Measurements from ENCODE around the gene PSMC4. TPM values are rescaled to one million over a fixed set of nuclear protein-coding genes. Genes with fewer than 3 reads are reported as not detected.
A peak's percentile ranks its signal among the peaks of the same experiment; 100 is the strongest.

The PSMC4 gene
- total and polyA plus RNA-seq, 2 experiments from 2014 or later = 85.4 to 94.7 TPM

- Histone ChIP-seq H3K4me2 (no peak overlapping the region), H3K9me3 (ENCODE audit: low read depth) (no peaks in the 10 kb centered on the region), H3K27ac (no peak overlapping the region), H4K20me1 (ENCODE audit: insufficient read depth, poor library complexity, severe bottlenecking) (no peaks in the 10 kb centered on the region), H3K79me2 (no peaks in the 10 kb centered on the region), H3K4me1 (ENCODE audit: insufficient read depth) (peaks cover 22% of the 10 kb centered on the region), H3K9me2 (replicated peaks; ENCODE audit: insufficient read depth) (no peaks in the 10 kb centered on the region), H2AFZ (no peak overlapping the region), H3K27me3 (no peaks in the 10 kb centered on the region), H3K4me3 (no peak overlapping the region), H3K36me3 (replicated peaks; ENCODE audit: insufficient read depth, low read depth) (no peaks in the 10 kb centered on the region)
- TF ChIP-seq EZH2 (IDR thresholded peaks at IDR 0.05; ENCODE audit: borderline replicate concordance) = no peak
- no peak for TF ChIP-seq CTCF (IDR thresholded peaks at IDR 0.05; ENCODE audit: poor library complexity)
- TF ChIP-seq EZH2phosphoT487 (IDR thresholded peaks at IDR 0.05; ENCODE audit: low read depth, severe bottlenecking, unreplicated experiment) = no peak
- WGBS (ENCODE audit: low lambda C conversion rate, missing lambda C conversion rate) = 92% methylated on average over 1 of the region's 1 CpG
- no peak for DNase-seq (ENCODE audit: low spot score)
Observed at GRCh38 chr19:39940221-39940833, 30.6 kb upstream of the PSMC4 start.

- Histone ChIP-seq H3K79me2 (no peaks in the 10 kb centered on the region), H3K27me3 (no peaks in the 10 kb centered on the region), H4K20me1 (ENCODE audit: insufficient read depth, poor library complexity, severe bottlenecking) (no peaks in the 10 kb centered on the region), H3K4me1 (ENCODE audit: insufficient read depth) (peaks cover 25% of the 10 kb centered on the region), H3K36me3 (replicated peaks; ENCODE audit: insufficient read depth, low read depth) (no peaks in the 10 kb centered on the region), H3K4me3 (no peak overlapping the region), H3K9me3 (ENCODE audit: low read depth) (no peaks in the 10 kb centered on the region), H3K4me2 (no peak overlapping the region), H3K27ac (peak overlapping the region; percentile 56), H3K9me2 (replicated peaks; ENCODE audit: insufficient read depth) (no peaks in the 10 kb centered on the region), H2AFZ (no peak overlapping the region)
- TF ChIP-seq CTCF (IDR thresholded peaks at IDR 0.05; ENCODE audit: poor library complexity) (no peak), EZH2 (IDR thresholded peaks at IDR 0.05; ENCODE audit: borderline replicate concordance) (no peak), EZH2phosphoT487 (IDR thresholded peaks at IDR 0.05; ENCODE audit: low read depth, severe bottlenecking, unreplicated experiment) (no peak)
- WGBS (ENCODE audit: low lambda C conversion rate, missing lambda C conversion rate) = 83% methylated on average over 6 of the region's 6 CpGs
- DNase-seq (ENCODE audit: low spot score) = no peak
Observed at GRCh38 chr19:39941151-39941550, 29.8 kb upstream of the PSMC4 start.

GRCh38 chr19:39941615-39942365 lies 29.2 kb upstream of the PSMC4 start:
- Histone ChIP-seq H3K36me3 (replicated peaks; ENCODE audit: insufficient read depth, low read depth) (no peaks in the 10 kb centered on the region), H3K4me3 (no peak overlapping the region), H4K20me1 (ENCODE audit: insufficient read depth, poor library complexity, severe bottlenecking) (no peaks in the 10 kb centered on the region), H3K27me3 (no peaks in the 10 kb centered on the region), H3K27ac (peak overlapping the region; percentile 56), H3K4me2 (peak overlapping the region; percentile 31), H3K4me1 (ENCODE audit: insufficient read depth) (peaks cover 27% of the 10 kb centered on the region), H2AFZ (no peak overlapping the region), H3K9me2 (replicated peaks; ENCODE audit: insufficient read depth) (no peaks in the 10 kb centered on the region), H3K9me3 (ENCODE audit: low read depth) (no peaks in the 10 kb centered on the region), H3K79me2 (no peaks in the 10 kb centered on the region)
- no peak for DNase-seq (ENCODE audit: low spot score)
- WGBS (ENCODE audit: low lambda C conversion rate, missing lambda C conversion rate) = 33% methylated on average over 5 of the region's 5 CpGs
- TF ChIP-seq CTCF (IDR thresholded peaks at IDR 0.05; ENCODE audit: poor library complexity) (no peak), EZH2 (IDR thresholded peaks at IDR 0.05; ENCODE audit: borderline replicate concordance) (no peak), EZH2phosphoT487 (IDR thresholded peaks at IDR 0.05; ENCODE audit: low read depth, severe bottlenecking, unreplicated experiment) (no peak)

All from hepatocyte (in vitro differentiated cells).